ENCODE results near the gene C9orf78. TPM values are rescaled to one million over a fixed set of nuclear protein-coding genes. Genes with fewer than 3 reads are reported as not detected.

C9orf78 gene
- total RNA-seq, 3 donors from 2014 or later, result 35.1 to 47.5 (median 37.3) TPM

- no peaks in the 10 kb centered on the region for H3K9me3 ChIP-seq
- H3K36me3 ChIP-seq (ENCODE audit: low read depth), result no peaks in the 10 kb centered on the region
- peak in 1 of 3 donors; percentile 47 for DNase-seq
- H3K4me3 ChIP-seq, result no peak overlapping the region
- no peak for TF ChIP-seq CTCF (IDR thresholded peaks at IDR 0.05)
- intact Hi-C loops (cut with DNase I, micrococcal nuclease), result no loop called here
- ATAC-seq, result no peak
- no peaks in the 10 kb centered on the region for H3K4me1 ChIP-seq (ENCODE audit: low read depth)
Measured at GRCh38 chr9:129875181-129875611, 40.1 kb upstream of the C9orf78 start.

- no peak overlapping the region for H3K4me3 ChIP-seq
- intact Hi-C loops (cut with DNase I, micrococcal nuclease), result no loop called here
- no peaks in the 10 kb centered on the region for H3K9me3 ChIP-seq
- no peaks in the 10 kb centered on the region for H3K36me3 ChIP-seq (ENCODE audit: low read depth)
- DNase-seq (peak in 1 of 3 donors; percentile 51), ATAC-seq (no peak)
- TF ChIP-seq CTCF (IDR thresholded peaks at IDR 0.05), result no peak
- H3K4me1 ChIP-seq (ENCODE audit: low read depth), result no peaks in the 10 kb centered on the region
Measured at GRCh38 chr9:129874261-129875101, 39.4 kb upstream of the C9orf78 start.

- DNase-seq (peak in 1 of 3 donors; percentile 19), ATAC-seq (no peak)
- Histone ChIP-seq H3K4me1 (ENCODE audit: low read depth) (no peaks in the 10 kb centered on the region), H3K9me3 (no peaks in the 10 kb centered on the region), H3K36me3 (ENCODE audit: low read depth) (no peaks in the 10 kb centered on the region), H3K4me3 (no peak overlapping the region)
- intact Hi-C loops (cut with DNase I, micrococcal nuclease), result no loop called here
- TF ChIP-seq CTCF (IDR thresholded peaks at IDR 0.05), result no peak
Measured at GRCh38 chr9:129873563-129874190, 38.6 kb upstream of the C9orf78 start.

- DNase-seq (no peak), ATAC-seq (no peak)
- TF ChIP-seq CTCF (IDR thresholded peaks at IDR 0.05), result no peak
- no peaks in the 10 kb centered on the region for H3K4me1 ChIP-seq (ENCODE audit: low read depth)
- H3K4me3 ChIP-seq, result no peak overlapping the region
- H3K9me3 ChIP-seq, result no peaks in the 10 kb centered on the region
- intact Hi-C loops (cut with DNase I, micrococcal nuclease), result no loop called here
- H3K36me3 ChIP-seq (ENCODE audit: low read depth), result no peaks in the 10 kb centered on the region
Measured at GRCh38 chr9:129871046-129871445, 36.0 kb upstream of the C9orf78 start.

GRCh38 chr9:129869585-129870501, 34.8 kb upstream of the C9orf78 start:
- DNase-seq (no peak), ATAC-seq (no peak)
- intact Hi-C loops (cut with DNase I, micrococcal nuclease), result no loop called here
- no peaks in the 10 kb centered on the region for H3K9me3 ChIP-seq
- no peaks in the 10 kb centered on the region for H3K4me1 ChIP-seq (ENCODE audit: low read depth)
- no peak overlapping the region for H3K4me3 ChIP-seq
- no peak for TF ChIP-seq CTCF (IDR thresholded peaks at IDR 0.05)
- no peaks in the 10 kb centered on the region for H3K36me3 ChIP-seq (ENCODE audit: low read depth)

Data from mucosa of descending colon (tissue), 3 donors.